Adrenal gland (tissue), 5 donors: ENCODE measurements around the gene VSIG2.

Experiments used
- CTCF ChIP-seq, 6 experiments: fragments of 450-650 bp in 4 of 6; fragments of 200-600 bp in 2 of 6; sonication (generic) in 1 of 6; IDR thresholded peaks; 1 replicate in 5 of 6; 2 replicates in 1 of 6; pipeline versions ENCODE4 v1.5.1 to v1.8.0; 2016 to 2021; ENCODE audit warnings: antibody characterized with exemption in 6 of 6, mild to moderate bottlenecking in 2 of 6, moderate library complexity in 1 of 6
- POLR2A ChIP-seq, 2 donors: fragments of 450-650 bp; IDR thresholded peaks; one replicate each; pipeline ENCODE4 v1.6.1; 2017; ENCODE audit warnings: antibody characterized with exemption in 2 of 2, mild to moderate bottlenecking in 2 of 2, moderate library complexity in 1 of 2
- donor health status: DM: no; HTN: no; CAD: no.

DNA sequence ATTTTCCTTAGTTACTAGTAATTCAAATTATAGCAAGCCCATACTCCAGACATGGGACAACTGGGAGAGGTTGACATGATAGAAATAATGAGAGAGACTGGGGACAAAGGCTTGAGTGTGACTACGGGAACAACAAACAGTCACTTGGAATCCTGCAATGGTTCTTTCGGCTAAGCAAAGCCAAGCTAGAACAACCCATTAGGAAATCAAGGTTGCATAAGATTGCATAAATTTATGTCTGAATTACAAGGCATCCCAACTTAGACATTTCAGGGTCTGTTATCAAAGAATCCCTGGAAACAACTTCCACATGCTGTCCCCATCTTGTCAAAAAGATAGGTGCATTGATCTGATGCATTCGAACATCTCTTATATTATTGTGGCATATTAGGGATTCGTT is 22.5 kb downstream of the VSIG2 start:
- TF ChIP-seq POLR2A (IDR thresholded peaks at IDR 0.05) (no peak), CTCF (IDR thresholded peaks at IDR 0.05) (no peak)
